AG04450 (cell line): ENCODE measurements around the gene ANKS1B. TPM values are rescaled to one million over a fixed set of nuclear protein-coding genes. Genes with fewer than 3 reads are reported as not detected.
"Not testable (repeated sequence)": the region's sequence is repeated elsewhere in the genome, so short reads cannot be mapped to it uniquely, and the experiment has no call there.

ENCODE experiments used
- CTCF ChIA-PET: fragments of 300-600, 350-600 bp; formaldehyde crosslinking; extraction: SDS; loops from one replicate; lab custom pipeline; 2022; ENCODE audit warnings: antibody characterized with exemption, inconsistent platforms; lab: Charles Lee
- POLR2A ChIA-PET: fragments of 350-600 bp; formaldehyde crosslinking; extraction: SDS; loops from one replicate; lab custom pipeline; 2021; ENCODE audit warnings: antibody characterized with exemption, inconsistent platforms; lab: Yijun Ruan, JAX
- DNase-seq: peaks from one replicate; pipeline ENCODE4 v3.0.0-alpha.2; 2011; ENCODE audit warnings: low read depth, low spot score
- H3K27ac ChIP-seq: one replicate; pipeline ENCODE4 v1.5.1; 2012; ENCODE audit warnings: low read depth, low read length, control low read depth
- H3K27me3 ChIP-seq: one replicate; pipeline ENCODE4 v1.6.0; 2012; ENCODE audit warnings: low read length; ENCODE audit not compliant: control insufficient read depth, insufficient read depth
- H3K4me3 ChIP-seq: 2 replicates; pipeline ENCODE4 v1.5.1; 2011; ENCODE audit warnings: mild to moderate bottlenecking, low read depth, low read length, control low read depth
- H3K9me3 ChIP-seq: 2 replicates; pipeline ENCODE4 v1.5.1; 2012; ENCODE audit warnings: low read length; ENCODE audit not compliant: control insufficient read depth, insufficient read depth
- CTCF ChIP-seq: IDR thresholded peaks from 2 replicates; pipeline ENCODE4 v1.5.1; 2011; ENCODE audit warnings: low read depth, low read length, control low read depth, inconsistent platforms
- polyA plus RNA-seq: library from polyadenylated mRNA; depleted of rRNA; stranded (reverse); fragments of >200 nt; gene quantifications from 2 replicates; pipeline ENCODE4 v1.2.3, GENCODE V29; 2011

ANKS1B gene
- polyA plus RNA-seq, 1 experiment: 0.22 TPM

- H3K4me3 ChIP-seq: not testable (repeated sequence)
Measured at GRCh38 chr12:99715841-99716510, 268.8 kb downstream of the ANKS1B start.

GRCh38 chr12:99714921-99715320 is 269.8 kb downstream of the ANKS1B start:
- H3K27me3 ChIP-seq, H3K27ac ChIP-seq, H3K9me3 ChIP-seq, H3K4me3 ChIP-seq, DNase-seq, CTCF ChIA-PET, POLR2A ChIA-PET: not testable (repeated sequence)

More at GRCh38 chr12:99715841-99716510, 268.8 kb downstream of the ANKS1B start:
- H3K27me3 ChIP-seq, DNase-seq, POLR2A ChIA-PET, H3K27ac ChIP-seq, H3K9me3 ChIP-seq, CTCF ChIA-PET: not testable (repeated sequence)

GRCh38 chr12:99713946-99714520 is 270.7 kb downstream of the ANKS1B start:
- no peak for TF ChIP-seq CTCF
- DNase-seq: no peak
- ChIA-PET POLR2A (no interaction called here), CTCF (no interaction called here)
- H3K27ac ChIP-seq: no peak overlapping the region
- H3K9me3 ChIP-seq: no peaks in the 10 kb centered on the region
- no peaks in the 10 kb centered on the region for H3K27me3 ChIP-seq
- no peak overlapping the region for H3K4me3 ChIP-seq

- no peaks in the 10 kb centered on the region for H3K27me3 ChIP-seq
- no peak for DNase-seq
- POLR2A ChIA-PET: no interaction called here
- CTCF ChIA-PET: no interaction called here
- no peak overlapping the region for H3K4me3 ChIP-seq
- no peak for TF ChIP-seq CTCF
- no peaks in the 10 kb centered on the region for H3K9me3 ChIP-seq
- H3K27ac ChIP-seq: no peak overlapping the region
Measured at GRCh38 chr12:99712281-99712680, 272.5 kb downstream of the ANKS1B start.

- no peak for DNase-seq
- Histone ChIP-seq H3K9me3 (no peaks in the 10 kb centered on the region), H3K27me3 (no peaks in the 10 kb centered on the region), H3K4me3 (no peak overlapping the region), H3K27ac (no peak overlapping the region)
- no peak for TF ChIP-seq CTCF
- ChIA-PET POLR2A (no interaction called here), CTCF (no interaction called here)
Measured at GRCh38 chr12:99711246-99711645, 273.5 kb downstream of the ANKS1B start.

- H3K27me3 ChIP-seq: no peaks in the 10 kb centered on the region
- no peak for DNase-seq
- H3K9me3 ChIP-seq: no peaks in the 10 kb centered on the region
- POLR2A ChIA-PET: no interaction called here
- CTCF ChIA-PET: no interaction called here
- no peak overlapping the region for H3K27ac ChIP-seq
- TF ChIP-seq CTCF: no peak
- no peak overlapping the region for H3K4me3 ChIP-seq
Measured at GRCh38 chr12:99709619-99710018, 275.1 kb downstream of the ANKS1B start.
